Measurements from ENCODE around the gene GM2A. TPM values are rescaled to one million over a fixed set of nuclear protein-coding genes. Genes with fewer than 3 reads are reported as not detected.

GM2A gene
- total and polyA plus RNA-seq, 2 of the 13 experiments (the other 11 are each of a cell fraction or from before 2014, with no cell fraction given): 14.6 to 29.6 TPM

DNA sequence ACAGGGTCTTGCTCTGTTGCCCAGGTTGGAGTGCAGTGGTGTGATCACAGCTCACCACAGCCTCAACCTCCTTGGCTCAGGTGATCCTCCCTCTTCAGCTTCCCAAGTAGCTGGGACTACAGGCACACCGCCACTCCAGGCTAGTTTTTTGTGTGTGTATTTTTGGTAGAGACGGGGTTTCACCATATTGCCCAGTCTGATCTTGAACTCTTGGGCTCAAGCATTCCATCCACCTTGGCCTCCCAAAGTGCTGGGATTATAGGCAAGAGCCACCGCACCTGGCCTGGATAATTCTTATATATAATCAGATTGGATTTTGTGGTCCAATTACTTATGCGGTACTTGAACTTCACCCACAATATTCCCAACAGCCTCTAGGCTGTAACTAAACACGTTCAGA lies 48.9 kb upstream of the GM2A start (continued):
- no peak for TF ChIP-seq ZNF275 (CRISPR knock-in tag; IDR thresholded peaks at IDR 0.05; ENCODE audit: borderline replicate concordance)
- no peak for TF ChIP-seq IKZF5 (CRISPR knock-in tag; IDR thresholded peaks at IDR 0.05)
- TF ChIP-seq ZNF83 (CRISPR knock-in tag; IDR thresholded peaks at IDR 0.05; ENCODE audit: borderline replicate concordance): no peak
- no peak for TF ChIP-seq HNF1A (IDR thresholded peaks at IDR 0.05; ENCODE audit: low read depth)
- TF ChIP-seq HNF1A (CRISPR knock-in tag; IDR thresholded peaks at IDR 0.05; ENCODE audit: borderline replicate concordance): no peak
- no peak for TF ChIP-seq ZNF564 (CRISPR knock-in tag; IDR thresholded peaks at IDR 0.05)
- no peak for TF ChIP-seq EZH2 (conservative IDR thresholded peaks at IDR 0.05; ENCODE audit: low read depth, low read length)
- TF ChIP-seq TCF7L2 (IDR thresholded peaks at IDR 0.05; ENCODE audit: low read depth, low read length): no peak
- TF ChIP-seq, protein P1, sequence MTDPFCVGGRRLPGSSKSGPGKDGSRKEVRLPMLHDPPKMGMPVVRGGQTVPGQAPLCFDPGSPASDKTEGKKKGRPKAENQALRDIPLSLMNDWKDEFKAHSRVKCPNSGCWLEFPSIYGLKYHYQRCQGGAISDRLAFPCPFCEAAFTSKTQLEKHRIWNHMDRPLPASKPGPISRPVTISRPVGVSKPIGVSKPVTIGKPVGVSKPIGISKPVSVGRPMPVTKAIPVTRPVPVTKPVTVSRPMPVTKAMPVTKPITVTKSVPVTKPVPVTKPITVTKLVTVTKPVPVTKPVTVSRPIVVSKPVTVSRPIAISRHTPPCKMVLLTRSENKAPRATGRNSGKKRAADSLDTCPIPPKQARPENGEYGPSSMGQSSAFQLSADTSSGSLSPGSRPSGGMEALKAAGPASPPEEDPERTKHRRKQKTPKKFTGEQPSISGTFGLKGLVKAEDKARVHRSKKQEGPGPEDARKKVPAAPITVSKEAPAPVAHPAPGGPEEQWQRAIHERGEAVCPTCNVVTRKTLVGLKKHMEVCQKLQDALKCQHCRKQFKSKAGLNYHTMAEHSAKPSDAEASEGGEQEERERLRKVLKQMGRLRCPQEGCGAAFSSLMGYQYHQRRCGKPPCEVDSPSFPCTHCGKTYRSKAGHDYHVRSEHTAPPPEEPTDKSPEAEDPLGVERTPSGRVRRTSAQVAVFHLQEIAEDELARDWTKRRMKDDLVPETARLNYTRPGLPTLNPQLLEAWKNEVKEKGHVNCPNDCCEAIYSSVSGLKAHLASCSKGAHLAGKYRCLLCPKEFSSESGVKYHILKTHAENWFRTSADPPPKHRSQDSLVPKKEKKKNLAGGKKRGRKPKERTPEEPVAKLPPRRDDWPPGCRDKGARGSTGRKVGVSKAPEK (CRISPR knock-in tag; IDR thresholded peaks at IDR 0.05; ENCODE audit: borderline replicate concordance): no peak
- no peak for TF ChIP-seq RAD21 (CRISPR knock-in tag; IDR thresholded peaks at IDR 0.05)
